ENCODE results near the gene PSEN2. TPM values are rescaled to one million over a fixed set of nuclear protein-coding genes. Genes with fewer than 3 reads are reported as not detected.
"Not testable (repeated sequence)": the region's sequence is repeated elsewhere in the genome, so short reads cannot be mapped to it uniquely, and the experiment has no call there.

The PSEN2 gene
- polyA plus RNA-seq, 5 donors = 9.3 to 17.9 (median 11.3) TPM

DNA sequence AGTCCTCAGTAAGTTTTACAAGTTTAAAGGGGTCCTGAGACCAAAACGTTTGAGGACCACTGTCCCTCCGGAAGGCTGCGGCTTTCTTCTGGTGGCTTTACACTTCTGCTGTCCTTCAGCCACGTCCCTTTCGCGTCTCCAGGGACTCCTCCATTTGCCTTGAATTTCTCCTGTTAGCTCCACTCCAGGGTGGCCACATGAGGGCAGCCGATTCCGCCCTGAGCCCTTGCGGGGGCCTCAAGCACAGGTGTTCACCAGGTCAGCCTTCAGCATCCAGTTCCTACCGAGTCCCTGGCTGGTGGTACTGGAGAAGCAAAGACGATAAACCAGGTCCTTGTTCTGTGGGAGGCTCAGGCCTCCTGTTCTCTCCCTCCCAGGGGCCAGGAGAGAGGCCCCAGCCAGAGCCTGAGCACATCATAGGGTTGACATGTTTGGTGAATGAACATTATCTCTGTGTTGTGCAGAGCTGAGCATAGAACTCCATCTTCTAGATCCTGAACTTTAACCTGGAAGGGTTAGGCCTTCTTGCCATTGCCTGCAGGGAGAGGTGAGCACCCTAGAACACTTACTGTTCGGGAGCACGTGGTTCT, 42.3 kb downstream of the PSEN2 start:
- peak; percentile 19 for DNase-seq

DNA sequence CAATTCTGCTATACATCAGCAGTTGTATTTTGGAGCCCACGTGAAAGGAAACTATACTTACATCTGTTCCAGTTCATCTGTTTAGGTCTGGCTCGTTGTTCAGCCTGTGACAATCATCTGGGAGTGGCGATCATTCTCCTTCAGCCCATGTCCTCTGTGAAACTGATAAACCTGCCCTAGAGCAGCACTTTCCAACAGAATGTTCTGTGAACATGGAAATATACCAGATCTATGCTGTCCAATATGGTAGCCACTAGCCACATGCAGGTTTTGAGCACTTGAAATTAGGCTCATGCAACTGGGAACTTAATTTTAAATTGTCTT, 45.2 kb downstream of the PSEN2 start:
- DNase-seq = no peak

DNA sequence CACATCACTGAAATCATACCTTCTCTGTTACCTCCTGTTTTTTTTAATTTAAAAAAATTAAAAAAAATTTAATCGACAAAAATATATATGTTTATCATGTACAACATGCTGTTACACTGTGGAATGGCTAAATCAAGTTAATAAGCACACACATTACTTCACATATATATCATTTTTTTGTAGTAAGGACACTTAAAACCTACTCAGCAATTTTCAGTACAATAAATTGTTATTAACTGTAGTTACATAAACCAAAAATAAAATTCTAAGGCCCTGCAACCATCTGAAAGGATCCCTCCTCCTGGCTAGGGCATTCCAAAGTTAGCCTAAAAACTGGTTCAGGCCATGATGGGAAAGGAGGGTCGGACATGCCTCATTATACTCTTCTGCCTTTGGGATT, 46.1 kb downstream of the PSEN2 start:
- DNase-seq = no peak

DNA sequence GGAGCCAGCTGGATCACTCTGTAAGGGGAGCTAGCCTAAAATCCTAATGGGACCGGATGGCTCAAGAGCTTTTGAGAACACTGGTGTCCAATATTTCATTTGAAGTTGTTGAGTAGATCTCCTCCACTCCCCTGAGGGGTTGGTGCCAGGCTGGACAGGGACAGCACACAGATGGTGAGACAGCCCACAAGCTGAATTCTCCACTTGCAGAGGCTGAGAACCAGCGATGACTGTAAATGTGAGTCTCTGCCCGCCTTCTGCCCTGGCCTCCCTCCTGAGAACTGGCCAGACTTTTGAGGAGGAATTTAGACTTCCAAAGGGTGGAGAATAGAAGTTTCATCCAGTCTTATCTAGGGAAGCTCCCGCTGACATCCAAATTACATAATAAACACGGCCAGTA, 49.2 kb downstream of the PSEN2 start:
- DNase-seq = no peak

DNA sequence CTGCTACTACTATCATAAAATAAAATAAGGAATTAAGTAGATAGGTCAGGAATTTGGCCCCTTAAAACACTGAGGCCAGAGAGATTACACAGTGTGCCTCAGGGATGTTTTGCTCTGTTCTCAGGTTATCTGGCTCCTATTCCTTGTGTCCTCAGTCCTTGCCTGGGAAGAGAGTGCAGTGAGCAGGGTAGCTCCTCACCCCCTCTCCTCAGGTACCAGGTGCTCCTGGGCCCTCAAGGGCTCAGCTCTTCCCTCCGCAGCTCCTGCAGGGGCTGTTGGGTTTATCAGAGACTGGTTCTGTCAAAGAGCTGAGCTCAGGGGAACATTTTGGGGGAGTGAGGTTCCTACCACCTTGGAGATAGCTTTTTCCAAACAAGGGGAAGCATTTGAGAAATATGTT, 49.6 kb downstream of the PSEN2 start:
- no peak for DNase-seq

DNA sequence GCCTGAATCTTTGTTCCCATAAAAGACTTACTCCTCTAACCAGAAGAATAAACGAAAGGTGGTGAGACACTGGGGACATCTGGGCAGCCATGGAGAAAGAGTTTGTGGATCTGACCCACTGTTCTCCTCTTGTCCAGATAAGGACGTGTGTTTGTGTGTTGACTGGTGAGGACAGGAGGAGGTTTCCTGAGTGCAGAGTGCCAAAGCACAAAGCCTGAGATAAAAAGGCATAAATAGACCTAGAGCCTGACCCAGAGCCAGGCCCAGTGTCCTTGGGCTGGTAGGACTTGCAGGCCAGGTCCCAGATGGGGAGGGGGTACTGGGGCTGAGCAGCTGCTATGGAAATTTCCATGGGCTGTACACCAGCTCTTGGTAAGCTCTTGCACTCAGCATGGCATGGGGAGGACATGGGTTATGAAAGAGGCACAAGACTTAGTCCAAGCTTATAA, 50.1 kb downstream of the PSEN2 start:
- no peak for DNase-seq

DNA sequence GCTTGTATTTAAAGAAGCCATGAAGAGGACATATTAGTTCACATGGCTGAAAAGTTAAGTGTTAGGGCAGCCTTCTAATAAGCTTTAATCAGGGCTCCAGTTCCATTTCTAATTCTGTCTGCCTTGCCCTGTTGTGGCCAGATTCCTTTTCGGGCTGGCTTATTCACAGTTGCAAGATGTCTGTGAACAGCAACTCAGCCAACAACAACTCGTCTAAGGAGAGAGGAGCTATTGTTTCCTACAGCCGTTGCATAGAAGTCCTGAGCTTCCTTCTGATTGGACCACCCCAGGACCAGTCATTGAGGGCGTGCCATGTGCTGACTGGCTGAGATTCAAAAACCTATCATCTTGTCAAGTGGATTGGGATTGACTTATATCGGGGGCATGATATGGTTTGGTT, 51.1 kb downstream of the PSEN2 start:
- DNase-seq = no peak

DNA sequence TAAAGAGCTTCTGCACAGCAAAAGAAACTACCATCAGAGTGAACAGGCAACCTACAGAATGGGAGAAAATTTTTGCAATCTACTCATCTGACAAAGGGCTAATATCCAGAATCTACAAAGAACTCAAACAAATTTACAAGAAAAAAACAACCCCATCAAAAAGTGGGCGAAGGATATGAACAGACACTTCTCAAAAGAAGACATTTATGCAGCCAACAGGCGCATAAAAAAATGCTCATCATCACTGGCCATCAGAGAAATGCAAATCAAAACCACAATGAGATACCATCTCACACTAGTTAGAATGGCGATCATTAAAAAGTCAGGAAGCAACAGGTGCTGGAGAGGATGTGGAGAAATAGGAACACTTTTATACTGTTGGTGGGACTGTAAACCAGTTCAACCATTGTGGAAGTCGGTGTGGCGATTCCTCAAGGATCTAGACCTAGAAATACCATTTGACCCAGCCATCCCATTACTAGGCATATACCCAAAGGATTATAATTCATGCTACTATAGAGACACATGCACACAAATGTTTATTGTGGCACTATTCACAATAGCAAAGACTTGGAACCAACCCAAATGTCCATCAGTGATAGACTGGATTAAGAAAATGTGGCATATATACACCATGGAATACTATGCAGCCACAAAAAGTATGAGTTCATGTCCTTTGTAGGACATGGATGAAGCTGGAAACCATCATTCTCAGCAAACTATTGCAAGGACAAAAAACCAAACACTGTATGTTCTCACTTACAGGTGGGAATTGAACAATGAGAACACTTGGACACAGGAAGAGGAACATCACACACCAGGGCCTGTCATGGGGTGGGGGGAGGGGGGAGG, 59.1 kb downstream of the PSEN2 start:
- not testable (repeated sequence) for DNase-seq

DNA sequence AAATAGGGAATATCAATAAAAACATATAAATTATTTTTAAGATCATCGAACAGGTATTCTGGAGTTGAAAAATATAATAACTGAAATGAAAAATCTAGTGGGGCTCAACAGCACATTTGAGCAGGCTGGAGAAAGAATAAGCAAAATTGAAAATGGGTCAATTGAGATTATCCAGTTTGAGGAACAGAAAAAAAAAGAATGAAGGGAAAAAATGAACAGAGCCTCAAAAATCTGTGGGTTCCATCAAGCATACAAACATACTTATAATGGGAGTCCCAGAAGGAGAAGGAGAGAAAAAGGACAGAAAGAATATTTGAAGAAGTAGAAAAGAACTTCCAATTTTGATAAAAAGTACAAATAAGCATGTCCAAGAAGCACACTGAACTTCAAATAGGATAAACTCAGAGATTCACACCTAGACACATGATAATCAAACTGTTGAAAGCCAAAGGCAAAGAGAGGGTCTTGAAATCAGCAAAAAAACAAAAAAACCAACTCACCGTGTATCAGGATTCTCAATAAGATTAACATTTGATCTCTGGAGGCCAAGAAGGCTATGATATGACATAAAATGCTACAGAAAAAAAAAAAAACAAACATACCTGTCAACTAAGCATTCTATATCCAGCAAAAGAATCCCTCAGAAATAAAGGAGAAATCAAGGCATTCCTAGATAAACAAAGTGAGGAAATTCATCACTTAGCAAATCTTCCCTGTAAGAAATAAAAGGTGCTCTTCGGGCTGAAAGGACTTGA, 64.2 kb downstream of the PSEN2 start:
- DNase-seq = no peak

DNA sequence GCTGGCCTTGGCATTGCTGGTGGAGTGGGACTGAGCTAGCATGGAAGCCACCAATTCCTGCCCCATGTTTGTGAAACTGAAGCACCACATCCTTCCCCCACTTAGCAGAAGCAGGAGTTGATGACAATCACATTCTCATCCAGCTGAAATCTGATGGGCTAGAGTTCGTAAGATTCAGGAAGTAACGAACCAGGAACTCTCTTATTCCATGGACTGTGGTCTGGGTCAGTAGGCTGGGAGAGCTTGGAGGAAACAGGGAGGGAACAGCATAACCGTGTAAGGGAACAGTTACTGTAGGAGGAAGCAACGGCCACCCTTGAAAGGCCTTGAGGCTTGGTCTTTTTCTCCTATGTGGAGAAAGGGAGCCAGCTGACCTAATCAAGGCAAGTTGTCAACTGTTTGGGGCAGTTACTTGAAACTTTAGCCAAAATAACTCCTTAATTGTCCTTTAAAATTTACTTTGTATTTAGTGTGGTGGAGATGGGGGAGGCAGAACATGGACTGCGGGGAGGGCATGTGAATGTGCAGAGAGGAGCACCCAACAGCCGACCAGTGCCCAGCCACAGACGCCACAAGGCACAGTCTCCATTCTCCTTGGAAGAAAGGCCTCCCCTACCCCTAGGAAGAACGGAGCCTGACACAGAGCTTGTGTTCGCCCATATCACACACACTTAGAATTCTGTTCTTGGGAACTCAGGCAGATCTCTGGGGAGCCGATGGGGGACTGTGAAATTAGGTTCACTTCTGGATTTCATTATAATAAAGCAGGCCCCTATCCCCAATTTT, 67.7 kb downstream of the PSEN2 start:
- no peak for DNase-seq

DNA sequence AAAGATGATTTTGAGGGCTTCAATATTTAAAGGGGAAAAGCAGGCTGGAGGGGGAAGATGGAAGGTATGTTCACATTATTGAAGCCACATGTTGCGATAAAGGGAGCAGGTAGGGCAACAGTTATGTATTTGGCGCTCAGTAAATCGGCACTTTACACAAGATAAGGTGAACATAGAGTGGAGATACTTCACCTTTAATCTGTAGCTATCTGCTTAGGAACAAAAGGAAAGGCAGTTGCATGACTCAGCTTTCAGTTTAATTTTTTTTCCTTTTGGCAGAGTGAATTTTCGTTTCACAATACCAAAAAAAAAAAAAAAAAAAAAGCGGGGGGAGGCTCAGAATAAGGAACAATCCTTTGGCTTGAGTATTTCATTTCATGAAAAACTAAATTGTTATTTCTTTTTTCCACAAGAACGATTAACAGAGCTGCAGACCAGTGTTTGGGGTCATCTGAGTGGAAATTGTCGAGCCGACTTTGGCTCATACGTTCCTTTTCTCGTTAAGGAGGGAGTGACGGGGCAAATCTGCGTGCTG, 68.6 kb downstream of the PSEN2 start:
- peak in 1 of 2 donors; percentile 62 for DNase-seq

DNA sequence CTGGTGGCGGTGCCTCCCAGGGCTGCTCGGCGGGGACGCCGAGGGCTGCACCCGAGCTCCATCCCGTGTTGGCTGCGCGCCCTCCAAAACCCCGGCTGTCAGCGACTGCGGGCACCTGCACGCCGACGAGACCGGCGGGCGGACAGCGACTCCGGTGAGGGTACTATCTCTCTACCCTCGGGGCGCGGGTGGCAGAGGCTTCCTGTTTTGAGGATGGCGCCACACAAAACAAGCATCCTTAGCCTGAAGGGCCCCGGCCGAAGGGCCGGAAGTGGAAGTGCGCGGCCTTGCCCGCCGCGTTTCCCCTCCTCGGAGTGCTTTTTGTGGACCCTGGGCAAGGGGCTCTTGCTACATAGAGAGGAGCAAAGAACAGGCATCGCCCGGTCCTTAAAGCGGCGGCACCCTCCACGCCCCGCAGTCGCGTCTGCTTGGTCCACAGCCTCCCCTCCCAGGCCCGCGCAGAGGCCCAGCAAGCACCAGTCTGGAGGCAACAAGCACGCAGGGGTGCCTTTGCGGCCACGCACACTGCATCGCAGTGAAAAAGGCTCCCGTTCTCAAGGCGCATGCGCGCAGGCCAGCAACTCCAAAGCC, 69.1 kb downstream of the PSEN2 start:
- no peak for DNase-seq

DNA sequence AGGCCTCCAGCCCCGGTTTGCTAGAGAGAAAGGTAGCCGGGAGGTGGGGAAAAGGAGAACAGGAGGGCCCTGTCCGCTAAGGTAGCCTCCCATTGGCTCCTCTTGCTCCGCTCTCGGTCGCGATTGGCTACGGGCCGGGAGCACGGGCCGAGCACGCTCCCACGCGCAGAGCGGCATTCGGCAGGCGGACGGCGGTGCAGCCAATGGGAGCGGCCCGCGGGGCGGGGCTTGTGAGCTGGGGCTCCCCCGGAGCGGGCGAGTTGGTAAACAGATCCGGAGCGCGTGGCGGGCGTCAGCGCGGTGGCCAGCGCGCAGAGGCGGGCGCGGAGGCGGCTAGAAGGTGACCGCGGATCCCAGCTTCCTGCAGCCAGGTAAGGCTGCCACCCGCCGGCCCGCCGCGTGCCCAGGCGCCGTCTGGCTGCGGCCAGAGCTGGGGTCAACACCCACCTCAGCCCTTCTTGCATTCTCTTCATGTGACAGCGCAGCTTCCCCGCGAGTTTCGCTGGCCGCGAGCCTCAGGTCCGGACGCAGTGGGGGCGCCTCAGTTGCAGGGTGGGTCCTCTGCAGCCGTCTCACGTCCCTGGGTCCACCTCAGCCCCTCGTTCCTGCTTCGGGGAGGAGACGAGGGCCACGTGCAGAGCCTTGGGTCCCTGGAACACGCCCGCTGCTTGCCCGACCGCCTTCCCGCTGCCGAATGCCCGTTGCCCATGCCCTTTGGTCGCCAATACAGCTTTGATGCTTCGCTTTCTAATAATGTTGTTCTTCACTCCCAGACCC, 69.8 kb downstream of the PSEN2 start, which contains the start of gene COQ8A:
Gene COQ8A, plus strand, starts transcription at position 266 of the 777 bp plus-strand sequence. CDS start 21,092 bp downstream, outside the sequence.
- peak; percentile 99 for DNase-seq

DNA sequence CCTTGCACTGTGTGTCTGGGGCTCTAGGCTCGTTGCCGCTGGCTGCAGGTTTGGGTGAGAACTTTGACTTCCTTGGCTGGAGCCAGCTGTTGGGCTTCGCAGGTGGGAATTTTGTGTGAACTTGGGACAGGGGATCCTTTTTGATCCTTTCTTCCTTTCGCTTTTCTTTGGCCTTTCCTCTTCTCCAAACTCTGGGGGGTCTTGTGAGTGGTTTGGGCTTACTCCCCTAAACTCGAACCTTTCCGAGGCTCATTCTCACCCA, 70.3 kb downstream of the PSEN2 start:
- no peak for DNase-seq

DNA sequence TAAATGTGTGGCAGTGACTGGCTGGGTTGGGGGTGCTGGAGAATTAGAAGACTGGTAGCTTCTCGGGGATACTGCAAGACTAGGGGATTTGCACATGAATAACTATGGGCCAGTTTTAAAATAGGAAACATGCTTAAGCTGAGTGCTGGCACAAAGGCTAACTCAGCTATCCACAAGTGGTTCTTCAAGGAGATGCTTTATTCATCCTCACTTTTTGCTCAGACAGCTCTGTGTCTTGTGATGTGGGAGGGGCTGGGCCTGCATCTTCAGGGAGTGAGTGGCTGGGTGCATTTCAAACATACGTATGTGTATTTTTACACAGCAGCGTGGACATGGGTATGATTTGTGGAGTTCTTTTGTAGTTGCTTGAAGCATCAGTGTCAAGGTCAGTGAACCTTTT, 72.0 kb downstream of the PSEN2 start:
- no peak for DNase-seq

DNA sequence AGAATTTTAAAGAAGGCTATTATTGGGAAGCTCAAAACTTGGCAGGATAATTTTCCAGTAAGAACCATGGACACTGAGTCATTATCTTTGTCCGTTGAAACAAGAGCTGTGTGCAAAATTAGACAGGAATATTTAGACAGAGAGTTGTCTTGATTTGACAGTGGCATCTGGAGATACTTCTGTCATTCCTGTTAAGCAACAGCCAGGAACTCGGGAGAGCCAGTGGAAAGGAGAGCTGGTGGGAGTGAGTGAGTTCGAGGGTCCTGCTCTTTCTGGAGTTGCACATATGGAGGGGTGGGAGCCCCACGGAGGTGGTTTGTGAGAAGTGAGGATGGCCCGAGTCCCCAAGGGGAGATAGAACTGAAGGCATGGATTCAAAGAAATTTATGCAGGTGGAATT, 72.7 kb downstream of the PSEN2 start:
- DNase-seq = no peak

DNA sequence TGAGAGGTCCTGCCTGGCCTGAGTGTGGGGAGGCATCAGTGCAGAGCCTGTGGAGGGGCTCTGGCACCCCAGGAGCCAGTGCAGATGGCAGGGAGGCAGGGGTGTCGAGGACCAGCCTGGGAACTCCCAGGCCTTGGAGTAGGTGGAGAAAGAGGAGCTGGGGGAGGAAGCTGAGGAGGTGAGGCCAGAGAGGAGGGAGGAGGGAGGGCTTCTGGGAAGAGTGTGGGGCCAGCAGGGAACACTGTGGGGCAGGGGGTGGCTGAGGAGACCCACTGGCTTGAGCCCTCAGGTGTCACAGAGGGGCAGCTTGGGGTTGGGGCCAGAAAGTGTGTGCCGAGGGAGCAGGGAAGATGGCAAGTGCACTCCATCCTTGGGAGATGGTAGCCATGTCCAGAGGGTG, 73.5 kb downstream of the PSEN2 start:
- no peak for DNase-seq

DNA sequence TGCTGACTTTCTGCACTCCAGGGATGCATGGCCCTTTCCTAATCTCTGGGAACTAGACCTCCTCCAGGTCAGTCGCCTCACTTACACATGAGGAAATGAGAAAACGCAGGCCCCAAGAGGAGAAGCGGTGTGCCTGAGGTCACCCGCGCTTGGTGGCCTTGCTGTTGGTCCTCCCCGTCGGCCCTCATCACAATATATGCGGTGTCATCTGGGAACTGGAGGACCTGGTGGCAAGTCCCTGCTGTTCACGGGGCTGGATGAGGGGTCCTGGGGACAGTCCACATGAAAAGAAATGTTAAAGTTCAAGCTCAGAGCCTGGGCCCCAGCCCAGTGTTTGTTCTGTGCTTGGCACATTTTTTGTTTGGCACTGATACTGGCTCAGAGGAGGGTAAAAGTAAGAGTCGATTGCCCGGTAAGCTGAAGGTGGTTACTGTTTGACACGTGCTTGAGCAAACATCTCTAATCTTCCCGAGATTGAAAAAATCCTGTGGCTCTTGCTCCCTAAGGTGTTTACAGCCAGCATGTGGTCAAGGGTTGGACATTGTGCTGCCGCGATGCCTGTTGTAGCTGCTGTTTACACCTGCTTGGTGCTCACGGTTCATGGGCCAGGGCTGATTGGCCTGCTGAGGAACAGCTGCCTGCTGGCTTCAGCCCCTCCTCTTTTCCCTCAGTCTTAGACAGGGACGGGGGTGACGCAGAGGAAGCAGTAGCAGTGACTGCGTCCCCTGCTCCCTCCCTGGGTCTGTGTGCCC, 74.9 kb downstream of the PSEN2 start:
- DNase-seq = peak; percentile 14 to 28
